Measurements from ENCODE around the gene SPOCK1.

SPOCK1 gene

DNA sequence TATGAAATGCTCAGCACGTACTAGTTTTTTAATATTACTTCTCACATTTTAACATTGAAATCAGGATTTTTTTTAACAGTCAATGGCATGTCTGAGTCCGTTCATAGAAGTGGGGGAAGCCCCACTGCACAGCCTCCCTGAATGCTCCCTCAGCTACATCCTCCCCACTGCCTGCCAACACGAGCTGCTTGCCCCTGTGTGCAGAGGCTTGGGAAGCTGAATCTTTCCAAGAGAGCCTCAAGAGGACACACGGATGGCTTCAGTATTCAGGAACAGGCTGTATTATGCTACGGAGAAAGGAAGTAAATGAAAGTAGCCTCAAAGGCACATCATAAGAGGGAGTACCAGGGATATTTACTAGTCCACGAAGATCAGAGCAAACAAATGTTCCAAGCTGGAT is 248.7 kb downstream of the SPOCK1 start:
- H3K4me3 ChIP-seq (ENCODE audit: low read length): no peak overlapping the region
- TF ChIP-seq, protein P1, sequence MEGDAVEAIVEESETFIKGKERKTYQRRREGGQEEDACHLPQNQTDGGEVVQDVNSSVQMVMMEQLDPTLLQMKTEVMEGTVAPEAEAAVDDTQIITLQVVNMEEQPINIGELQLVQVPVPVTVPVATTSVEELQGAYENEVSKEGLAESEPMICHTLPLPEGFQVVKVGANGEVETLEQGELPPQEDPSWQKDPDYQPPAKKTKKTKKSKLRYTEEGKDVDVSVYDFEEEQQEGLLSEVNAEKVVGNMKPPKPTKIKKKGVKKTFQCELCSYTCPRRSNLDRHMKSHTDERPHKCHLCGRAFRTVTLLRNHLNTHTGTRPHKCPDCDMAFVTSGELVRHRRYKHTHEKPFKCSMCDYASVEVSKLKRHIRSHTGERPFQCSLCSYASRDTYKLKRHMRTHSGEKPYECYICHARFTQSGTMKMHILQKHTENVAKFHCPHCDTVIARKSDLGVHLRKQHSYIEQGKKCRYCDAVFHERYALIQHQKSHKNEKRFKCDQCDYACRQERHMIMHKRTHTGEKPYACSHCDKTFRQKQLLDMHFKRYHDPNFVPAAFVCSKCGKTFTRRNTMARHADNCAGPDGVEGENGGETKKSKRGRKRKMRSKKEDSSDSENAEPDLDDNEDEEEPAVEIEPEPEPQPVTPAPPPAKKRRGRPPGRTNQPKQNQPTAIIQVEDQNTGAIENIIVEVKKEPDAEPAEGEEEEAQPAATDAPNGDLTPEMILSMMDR (conservative IDR thresholded peaks at IDR 0.05; ENCODE audit: low read depth, low read length): no peak
- no peak for DNase-seq (ENCODE audit: low read depth)

DNA sequence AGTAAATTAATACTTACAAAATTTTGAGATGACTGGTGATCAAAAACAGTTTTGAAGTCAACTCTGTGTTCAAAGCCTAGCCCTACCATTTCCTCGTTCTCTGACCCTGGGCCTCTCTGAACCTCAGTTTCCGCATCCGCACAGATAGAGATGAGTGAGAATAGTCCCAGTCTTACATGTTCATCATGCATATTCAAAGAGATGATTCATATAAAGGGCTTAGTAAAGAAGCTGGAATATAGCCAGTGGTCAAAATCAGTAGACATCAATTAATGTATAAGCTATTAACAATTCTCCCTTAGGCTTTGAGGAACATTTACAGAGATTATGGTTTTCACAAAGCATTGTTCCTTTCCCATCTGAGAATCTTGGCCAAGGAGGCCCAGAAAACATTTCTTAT is 250.6 kb downstream of the SPOCK1 start:
- H3K4me3 ChIP-seq (ENCODE audit: low read length): no peak overlapping the region
- no peak for DNase-seq (ENCODE audit: low read depth)
- TF ChIP-seq, protein P1 (conservative IDR thresholded peaks at IDR 0.05; ENCODE audit: low read depth, low read length): no peak

DNA sequence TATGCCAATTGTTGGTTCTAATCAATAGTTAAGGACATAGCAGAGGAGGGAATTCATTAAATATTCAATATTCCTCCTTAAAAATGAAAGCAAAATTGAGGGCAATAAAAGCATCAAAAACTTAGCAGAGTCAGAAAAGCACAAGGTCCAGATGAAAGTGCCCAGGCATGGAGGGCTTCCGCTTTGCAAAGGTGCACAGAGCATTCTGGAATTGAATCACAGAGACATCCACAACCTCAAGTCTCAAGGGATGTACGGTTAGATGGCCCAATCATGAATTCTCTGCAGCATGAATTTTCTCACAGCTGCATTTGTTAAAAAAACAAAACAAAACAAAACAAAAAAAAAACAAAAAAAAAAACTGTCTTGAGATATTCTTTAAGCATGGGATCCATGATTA is 253.7 kb downstream of the SPOCK1 start:
- DNase-seq (ENCODE audit: low read depth): no peak
- H3K4me3 ChIP-seq (ENCODE audit: low read length): no peak overlapping the region
- TF ChIP-seq, protein P1 (conservative IDR thresholded peaks at IDR 0.05; ENCODE audit: low read depth, low read length): no peak

DNA sequence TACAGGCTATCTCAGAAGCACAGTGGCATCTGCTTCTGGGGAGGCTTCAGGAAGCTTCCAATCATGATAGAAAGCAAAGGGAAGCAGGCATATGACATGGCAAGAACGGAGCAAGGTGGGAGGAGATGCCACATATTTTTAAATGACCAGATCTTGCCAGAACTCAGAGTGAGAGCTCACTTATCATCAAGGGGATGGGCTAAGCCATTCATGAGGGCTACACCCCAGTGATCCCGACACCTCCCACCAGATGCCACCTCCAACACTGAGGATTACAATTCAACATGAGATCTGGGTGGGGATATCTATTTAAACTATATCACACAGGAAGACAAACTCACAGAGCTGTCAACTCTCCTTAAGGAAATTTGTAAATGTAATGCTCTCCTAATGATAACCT is 258.8 kb downstream of the SPOCK1 start:
- TF ChIP-seq, protein P1 (conservative IDR thresholded peaks at IDR 0.05; ENCODE audit: low read depth, low read length): no peak
- no peak for DNase-seq (ENCODE audit: low read depth)

DNA sequence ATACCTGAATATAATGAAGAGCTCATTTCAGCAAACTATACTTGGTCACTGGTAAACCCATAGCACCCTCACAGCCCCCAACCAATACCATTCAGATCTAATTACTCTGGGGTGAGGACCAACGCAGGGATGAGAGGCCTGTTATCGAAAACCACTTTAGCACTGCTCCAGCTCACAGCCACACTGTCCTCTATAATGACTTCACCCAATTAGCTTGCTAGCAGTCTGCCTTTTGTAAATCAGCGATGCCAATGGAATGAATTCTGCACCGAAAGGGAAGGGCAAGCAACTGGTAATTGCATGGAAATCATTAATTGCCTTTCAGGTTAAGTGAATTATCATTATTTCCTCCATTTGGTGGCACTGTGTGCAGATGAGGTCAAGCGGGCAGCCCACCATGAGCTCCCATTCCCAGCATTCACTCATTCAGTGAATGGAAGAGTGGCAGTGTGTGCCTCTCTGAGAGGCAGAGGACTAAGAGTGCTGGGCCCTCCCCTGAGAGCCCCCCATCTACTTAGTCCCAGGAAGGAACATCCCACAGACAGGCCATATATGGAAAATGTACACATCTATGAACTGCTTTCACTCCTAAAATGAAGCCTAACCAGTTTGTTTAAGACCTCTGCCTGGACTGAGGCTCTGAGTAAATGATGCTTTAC is 262.1 kb downstream of the SPOCK1 start:
- no peak for DNase-seq (ENCODE audit: low read depth)
- no peak overlapping the region for H3K4me3 ChIP-seq (ENCODE audit: low read length)
- TF ChIP-seq, protein P1 (conservative IDR thresholded peaks at IDR 0.05; ENCODE audit: low read depth, low read length): no peak

More for the DNA sequence above, 258.8 kb downstream of the SPOCK1 start:
- H3K4me3 ChIP-seq (ENCODE audit: low read length): no peak overlapping the region

DNA sequence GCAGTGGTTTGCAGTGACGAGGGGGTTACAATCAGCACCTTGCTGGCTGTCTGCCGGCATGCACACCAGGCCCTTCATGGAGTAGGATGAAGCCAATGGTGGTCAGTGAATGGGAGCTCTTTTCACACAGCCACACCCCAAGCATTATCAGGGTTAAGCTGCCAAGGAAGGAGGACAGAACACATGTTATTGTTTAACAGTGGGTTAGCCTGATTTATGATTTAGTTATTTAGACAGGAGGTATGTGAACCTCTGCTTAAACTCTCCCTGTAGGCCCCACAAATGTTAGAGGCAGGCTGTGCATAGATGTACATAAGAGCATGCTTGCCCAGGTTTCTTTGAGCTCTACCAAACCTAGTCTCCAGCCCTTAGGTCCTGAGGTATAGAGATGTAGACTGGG is 262.9 kb downstream of the SPOCK1 start:
- DNase-seq (ENCODE audit: low read depth): no peak
- TF ChIP-seq, protein P1 (conservative IDR thresholded peaks at IDR 0.05; ENCODE audit: low read depth, low read length): no peak
- no peak overlapping the region for H3K4me3 ChIP-seq (ENCODE audit: low read length)
